Glomerular visceral epithelial cell (primary cell): ENCODE results near the gene SNX32.

Experiments used
- DNase-seq: peaks from one replicate; pipeline ENCODE4 v3.0.0-alpha.2; 2016; ENCODE audit errors: extremely low spot score

The SNX32 gene

GRCh38 chr11:65857500-65857852 lies 23.7 kb downstream of the SNX32 start:
- no peak for DNase-seq

GRCh38 chr11:65857853-65858680 lies 24.3 kb downstream of the SNX32 start, which contains the start of gene CFL1:
CFL1 (minus strand) TSS chr11:65858180; CDS start chr11:65858099, 81 bp downstream.
- peak; percentile 98 for DNase-seq

GRCh38 chr11:65858681-65859087 lies 24.9 kb downstream of the SNX32 start:
- DNase-seq: no peak

- DNase-seq: peak; percentile 99
Measured at GRCh38 chr11:65859095-65859811, 25.5 kb downstream of the SNX32 start.

- DNase-seq: no peak
Measured at GRCh38 chr11:65859812-65860277, 26.1 kb downstream of the SNX32 start.

GRCh38 chr11:65860278-65861164 lies 26.8 kb downstream of the SNX32 start, which contains the start of gene MUS81:
MUS81 (plus strand) TSS chr11:65860433; CDS start chr11:65860754, 321 bp downstream.
- peak; percentile 98 for DNase-seq

GRCh38 chr11:65861165-65861505 lies 27.4 kb downstream of the SNX32 start:
- DNase-seq: peak; percentile 11

- no peak for DNase-seq
Measured at GRCh38 chr11:65861533-65862183, 27.9 kb downstream of the SNX32 start.

- DNase-seq: no peak
Measured at GRCh38 chr11:65862191-65862735, 28.5 kb downstream of the SNX32 start.

- DNase-seq: no peak
Measured at GRCh38 chr11:65862941-65863888, 29.5 kb downstream of the SNX32 start.

- DNase-seq: no peak
Measured at GRCh38 chr11:65863889-65864705, 30.3 kb downstream of the SNX32 start.

- DNase-seq: no peak
Measured at GRCh38 chr11:65864706-65865471, 31.1 kb downstream of the SNX32 start.

- DNase-seq: no peak
Measured at GRCh38 chr11:65865550-65866172, 31.9 kb downstream of the SNX32 start.

GRCh38 chr11:65866509-65867283 lies 32.9 kb downstream of the SNX32 start:
- no peak for DNase-seq

- no peak for DNase-seq
Measured at GRCh38 chr11:65867284-65868071, 33.7 kb downstream of the SNX32 start.

- no peak for DNase-seq
Measured at GRCh38 chr11:65868076-65868667, 34.4 kb downstream of the SNX32 start.
